BE2C (cell line): Measurements from ENCODE around the gene NPAS3.

ENCODE experiments used
- DNase-seq: peaks from one replicate; pipeline ENCODE4 v3.0.0-alpha.2; 2020
- H3K27me3 ChIP-seq: fragments of 250-450 bp; sonication (Bioruptor Pico); 2 replicates; pipeline ENCODE4 v1.5.1; 2020; ENCODE audit warnings: mild to moderate bottlenecking
- H3K36me3 ChIP-seq: fragments of 250-450 bp; sonication (Bioruptor Pico); 2 replicates; pipeline ENCODE4 v1.5.1; 2020; ENCODE audit warnings: mild to moderate bottlenecking
- H3K4me1 ChIP-seq: fragments of 250-450 bp; sonication (Bioruptor Pico); 2 replicates; pipeline ENCODE4 v1.5.1; 2020
- H3K4me3 ChIP-seq: 2 replicates; pipeline ENCODE4 v1.5.1; 2011; ENCODE audit warnings: low read depth, low read length
- H3K9me3 ChIP-seq: fragments of 250-450 bp; sonication (Bioruptor Pico); 2 replicates; pipeline ENCODE4 v1.5.1; 2020
- TF ChIP-seq, protein P1 (sequence below): IDR thresholded peaks from 2 replicates; pipeline ENCODE4 v1.5.1; 2012; ENCODE audit warnings: mild to moderate bottlenecking, low read depth, low read length

The NPAS3 gene

DNA sequence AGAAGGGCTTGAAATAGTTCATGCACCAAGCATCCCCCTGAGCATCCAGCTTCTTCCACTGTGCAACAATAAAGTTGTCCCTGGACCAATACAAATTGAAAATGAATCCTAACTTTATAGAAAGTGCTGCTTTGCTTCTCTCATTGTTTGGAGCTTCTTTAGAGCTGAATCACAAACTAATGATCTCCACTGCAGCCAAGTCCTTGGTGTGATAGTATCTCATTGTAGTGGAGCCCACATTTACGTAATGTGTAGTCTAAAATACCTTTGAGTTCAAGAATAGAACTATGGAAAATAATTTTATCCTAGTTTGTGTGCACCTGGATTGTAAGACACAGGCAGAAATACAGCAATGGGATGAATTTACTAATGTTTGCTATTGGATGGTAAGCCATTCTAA lies 692.3 kb downstream of the NPAS3 start:
- H3K4me3 ChIP-seq = no peak overlapping the region
- H3K4me1 ChIP-seq = peaks cover 11% of the 10 kb centered on the region; the same call in 1 of the 2 replicates
- H3K9me3 ChIP-seq = no peaks in the 10 kb centered on the region
- no peaks in the 10 kb centered on the region for H3K36me3 ChIP-seq
- TF ChIP-seq, protein P1, sequence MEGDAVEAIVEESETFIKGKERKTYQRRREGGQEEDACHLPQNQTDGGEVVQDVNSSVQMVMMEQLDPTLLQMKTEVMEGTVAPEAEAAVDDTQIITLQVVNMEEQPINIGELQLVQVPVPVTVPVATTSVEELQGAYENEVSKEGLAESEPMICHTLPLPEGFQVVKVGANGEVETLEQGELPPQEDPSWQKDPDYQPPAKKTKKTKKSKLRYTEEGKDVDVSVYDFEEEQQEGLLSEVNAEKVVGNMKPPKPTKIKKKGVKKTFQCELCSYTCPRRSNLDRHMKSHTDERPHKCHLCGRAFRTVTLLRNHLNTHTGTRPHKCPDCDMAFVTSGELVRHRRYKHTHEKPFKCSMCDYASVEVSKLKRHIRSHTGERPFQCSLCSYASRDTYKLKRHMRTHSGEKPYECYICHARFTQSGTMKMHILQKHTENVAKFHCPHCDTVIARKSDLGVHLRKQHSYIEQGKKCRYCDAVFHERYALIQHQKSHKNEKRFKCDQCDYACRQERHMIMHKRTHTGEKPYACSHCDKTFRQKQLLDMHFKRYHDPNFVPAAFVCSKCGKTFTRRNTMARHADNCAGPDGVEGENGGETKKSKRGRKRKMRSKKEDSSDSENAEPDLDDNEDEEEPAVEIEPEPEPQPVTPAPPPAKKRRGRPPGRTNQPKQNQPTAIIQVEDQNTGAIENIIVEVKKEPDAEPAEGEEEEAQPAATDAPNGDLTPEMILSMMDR = no peak
- H3K27me3 ChIP-seq = no peaks in the 10 kb centered on the region
- no peak for DNase-seq

DNA sequence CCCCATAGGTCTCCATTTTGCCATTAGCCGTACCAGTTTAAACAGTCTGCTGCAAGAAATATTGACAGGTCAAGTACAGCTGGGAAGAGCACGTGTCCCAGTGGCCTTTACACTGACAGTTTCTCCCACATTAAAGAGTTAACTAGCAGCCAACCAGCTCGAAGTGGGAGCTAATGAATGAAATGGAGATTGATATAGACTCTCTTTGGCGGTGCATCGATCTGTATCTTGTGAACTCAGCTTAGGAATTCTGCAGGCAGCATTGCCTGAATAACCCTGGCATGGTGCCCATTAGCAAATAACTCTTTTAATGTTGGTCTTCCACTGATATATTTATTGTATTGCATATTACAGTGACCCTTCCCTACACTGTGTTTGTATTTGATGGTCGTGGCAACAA lies 692.8 kb downstream of the NPAS3 start:
- no peaks in the 10 kb centered on the region for H3K9me3 ChIP-seq
- no peaks in the 10 kb centered on the region for H3K27me3 ChIP-seq
- H3K4me1 ChIP-seq = peaks cover 11% of the 10 kb centered on the region; the same call in 1 of the 2 replicates
- no peaks in the 10 kb centered on the region for H3K36me3 ChIP-seq
- no peak overlapping the region for H3K4me3 ChIP-seq
- no peak for DNase-seq
- TF ChIP-seq, protein P1 = no peak

DNA sequence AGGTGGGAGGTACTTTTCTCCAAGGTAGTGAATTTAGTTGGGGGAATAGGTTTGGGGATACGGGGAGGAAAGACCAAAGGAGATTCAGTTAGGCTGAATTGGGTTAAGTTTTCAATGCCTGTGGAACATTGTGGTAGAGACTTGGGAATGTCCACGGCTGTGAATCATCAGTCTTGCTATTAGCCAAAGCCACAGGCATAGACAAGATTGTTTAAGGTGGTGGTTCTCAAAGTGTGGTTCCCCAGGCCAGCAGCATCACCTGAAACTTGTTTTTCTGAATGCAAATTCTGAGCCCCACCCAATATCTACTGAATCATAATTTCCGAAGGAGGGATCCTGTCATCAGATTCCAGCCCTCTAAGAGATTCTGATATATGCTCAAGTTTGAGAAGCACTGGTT lies 696.0 kb downstream of the NPAS3 start:
- TF ChIP-seq, protein P1 = no peak
- H3K4me1 ChIP-seq = peaks cover 11% of the 10 kb centered on the region; the same call in 1 of the 2 replicates
- DNase-seq = no peak

DNA sequence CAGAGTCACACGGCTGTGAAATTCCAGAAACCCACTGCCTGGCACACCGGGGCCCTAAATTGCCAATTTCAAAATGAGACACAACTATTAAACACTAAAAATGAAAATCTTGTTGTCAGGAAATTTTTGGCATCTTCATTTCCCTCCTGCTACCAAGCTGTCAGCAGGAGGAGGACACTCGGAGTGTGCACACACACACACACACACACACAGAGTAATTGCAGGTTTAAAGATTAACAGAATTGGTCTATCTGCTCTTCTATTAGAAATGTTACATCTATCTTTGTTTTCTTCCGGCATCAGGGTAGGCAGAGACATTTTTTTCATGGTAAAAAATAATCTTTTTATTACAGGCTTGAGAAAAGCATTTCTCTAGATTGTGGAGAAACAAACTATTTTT lies 698.0 kb downstream of the NPAS3 start:
- no peaks in the 10 kb centered on the region for H3K27me3 ChIP-seq
- H3K36me3 ChIP-seq = no peaks in the 10 kb centered on the region
- H3K4me1 ChIP-seq = peaks cover 2% of the 10 kb centered on the region; the same call in 1 of the 2 replicates
- TF ChIP-seq, protein P1 = no peak
- H3K9me3 ChIP-seq = no peaks in the 10 kb centered on the region
- no peak overlapping the region for H3K4me3 ChIP-seq
- DNase-seq = no peak

More for the DNA sequence above, 696.0 kb downstream of the NPAS3 start:
- Histone ChIP-seq H3K4me3 (no peak overlapping the region), H3K9me3 (no peaks in the 10 kb centered on the region), H3K27me3 (no peaks in the 10 kb centered on the region), H3K36me3 (no peaks in the 10 kb centered on the region)

DNA sequence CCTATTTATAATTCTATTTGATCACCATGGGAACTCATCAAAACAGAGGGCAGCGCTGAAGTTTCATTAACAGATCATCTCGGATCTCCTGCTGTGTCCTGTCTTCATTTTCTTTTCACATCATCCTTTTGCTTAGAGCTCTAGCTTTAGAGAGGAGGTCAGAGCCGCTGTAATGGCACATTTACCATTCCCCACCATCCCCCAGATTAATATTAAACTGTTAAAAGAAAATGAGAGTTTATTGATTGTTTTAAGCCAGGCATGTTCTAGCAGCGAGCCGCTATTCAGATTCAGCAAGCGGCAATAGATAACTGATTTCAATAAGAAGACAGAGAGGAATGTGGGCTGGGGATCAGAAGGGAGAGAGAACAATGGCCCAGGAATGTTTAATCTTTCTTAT lies 703.4 kb downstream of the NPAS3 start:
- DNase-seq = no peak
- TF ChIP-seq, protein P1 = no peak
- H3K4me3 ChIP-seq = no peak overlapping the region

DNA sequence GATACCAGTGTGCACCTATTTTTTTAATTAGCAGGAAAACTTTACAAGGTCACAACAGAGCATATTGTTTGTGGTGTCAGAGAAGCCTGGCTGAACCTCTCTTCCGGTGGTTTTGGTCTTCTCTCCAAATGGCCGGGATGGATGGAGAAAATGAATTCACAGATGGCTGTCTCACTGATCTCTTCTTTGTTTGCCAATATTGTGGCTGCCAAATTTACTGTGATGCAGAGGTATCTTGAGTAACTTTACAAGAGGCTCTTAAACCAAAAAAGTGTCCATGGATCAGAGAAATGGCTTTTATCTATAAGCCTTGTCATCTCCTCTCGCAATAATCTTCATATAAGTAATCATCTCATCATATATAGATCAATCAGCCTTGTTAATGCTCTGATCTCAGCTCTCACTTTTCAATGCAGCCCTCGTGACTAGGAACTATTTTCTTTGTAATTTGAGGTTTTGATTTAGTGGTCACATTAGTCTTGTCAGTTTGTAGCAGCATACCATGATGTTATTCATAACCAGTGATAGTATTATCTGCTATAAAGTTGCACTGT lies 704.1 kb downstream of the NPAS3 start:
- Histone ChIP-seq H3K4me3 (no peak overlapping the region), H3K4me1 (no peaks in the 10 kb centered on the region), H3K36me3 (no peaks in the 10 kb centered on the region), H3K27me3 (no peaks in the 10 kb centered on the region), H3K9me3 (no peaks in the 10 kb centered on the region)
- TF ChIP-seq, protein P1 = no peak
- no peak for DNase-seq

More for the DNA sequence above, 703.4 kb downstream of the NPAS3 start:
- Histone ChIP-seq H3K4me1 (no peaks in the 10 kb centered on the region), H3K27me3 (no peaks in the 10 kb centered on the region), H3K9me3 (no peaks in the 10 kb centered on the region), H3K36me3 (no peaks in the 10 kb centered on the region)
